SIG-M5 treated with dmso at 0.1 percent for 504 hours (cell line): Measurements from ENCODE around the gene ANXA2.
"Not testable (repeated sequence)": the region's sequence is repeated elsewhere in the genome, so short reads cannot be mapped to it uniquely, and the experiment has no call there.

Source experiments
- DNase-seq: peaks from one replicate; lab custom pipeline; 2025; ENCODE audit not compliant: unreplicated experiment; lab: John Stamatoyannopoulos, UW

The ANXA2 gene

GRCh38 chr15:60411774-60412425 lies 14.1 kb upstream of the ANXA2 start:
- DNase-seq: no peak

- DNase-seq: not testable (repeated sequence)
These were observed 12.6 kb upstream of the ANXA2 start for GRCh38 chr15:60410350-60410749.

DNA sequence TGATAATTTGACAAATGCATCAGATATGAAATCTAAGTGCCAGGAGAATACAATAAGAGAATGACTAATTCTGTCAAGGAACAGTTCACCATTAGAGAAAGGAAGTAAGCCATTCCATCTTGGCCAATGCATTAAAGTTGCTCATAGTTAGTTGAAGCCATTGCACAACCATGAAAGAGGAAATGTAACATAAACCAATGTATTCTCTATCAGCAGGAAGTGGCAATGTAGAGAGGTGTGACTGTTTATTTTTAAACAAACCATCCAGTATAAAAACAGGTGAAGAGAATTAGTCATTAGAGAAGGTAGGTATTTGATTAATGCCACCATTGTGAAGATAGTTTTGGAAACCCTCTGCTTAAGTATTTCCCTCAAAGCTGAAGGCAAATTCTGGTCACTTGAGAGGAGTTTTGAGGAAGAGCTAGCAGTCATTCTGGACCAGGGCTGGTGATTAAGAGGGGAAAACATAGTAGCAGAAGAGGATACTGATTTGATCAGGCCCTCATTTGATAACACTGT lies 10.7 kb upstream of the ANXA2 start:
- DNase-seq: peak; percentile 88

GRCh38 chr15:60407415-60407805 lies 9.6 kb upstream of the ANXA2 start:
- DNase-seq: no peak

DNA sequence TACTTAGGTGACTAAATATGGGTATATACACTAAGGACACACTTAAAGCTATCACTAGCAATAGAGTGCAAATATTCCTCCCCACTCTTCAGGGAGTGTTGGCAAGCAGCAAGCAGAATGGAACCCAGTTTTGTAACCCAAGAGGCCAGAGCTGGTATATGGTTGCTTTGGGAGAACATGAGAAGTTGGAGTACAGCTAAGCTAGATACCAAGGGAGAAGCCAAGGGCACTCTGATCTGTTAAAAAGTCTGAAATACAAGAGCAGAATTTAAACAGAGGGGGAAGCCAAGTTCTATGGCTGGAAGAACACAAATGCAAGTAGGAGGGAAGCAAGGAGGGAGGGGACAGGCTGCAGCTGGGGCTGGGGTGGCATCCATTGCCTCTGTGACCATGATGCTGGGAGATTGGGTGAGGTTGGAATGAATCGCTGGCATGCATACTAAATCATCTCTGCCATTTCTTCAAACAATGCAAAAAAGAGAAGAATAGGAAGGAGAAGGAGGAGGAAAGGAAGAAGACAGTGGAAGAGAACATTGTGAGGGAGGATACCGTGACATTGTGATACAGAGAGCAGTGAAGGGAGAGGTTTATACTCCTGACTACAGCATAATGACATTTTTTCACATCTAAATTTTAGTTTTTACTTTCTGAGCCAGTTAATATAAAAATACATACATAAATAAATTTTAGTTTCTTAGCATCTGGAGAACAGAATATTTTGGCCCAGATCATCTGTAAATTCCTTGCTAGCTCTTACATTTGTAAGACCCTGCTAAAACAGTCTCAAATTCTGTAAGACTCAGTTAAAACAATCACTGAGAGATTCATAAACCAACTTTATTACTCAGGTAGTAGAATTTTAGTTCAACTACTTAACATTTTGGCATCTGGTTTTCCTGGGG lies 9.0 kb upstream of the ANXA2 start:
- DNase-seq: no peak

GRCh38 chr15:60405399-60405798 lies 7.6 kb upstream of the ANXA2 start:
- DNase-seq: no peak

DNA sequence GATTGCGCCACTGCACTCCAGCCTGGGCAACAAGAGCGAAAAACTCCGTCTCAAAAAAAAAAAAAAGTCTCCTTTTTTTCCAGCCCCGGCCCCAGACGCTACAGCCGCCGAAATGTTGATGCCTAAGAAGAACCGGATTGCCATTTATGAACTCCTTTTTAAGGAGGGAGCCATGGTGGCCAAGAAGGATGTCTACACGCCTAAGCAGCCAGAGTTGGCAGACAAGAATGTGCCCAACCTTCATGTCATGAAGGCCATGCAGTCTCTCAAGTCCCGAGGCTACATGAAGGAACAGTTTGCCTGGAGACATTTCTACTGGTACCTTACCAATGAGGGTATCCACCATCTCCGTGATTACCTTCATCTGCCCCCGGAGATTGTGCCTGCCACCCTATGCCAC lies 6.6 kb upstream of the ANXA2 start:
- DNase-seq: not testable (repeated sequence)

DNA sequence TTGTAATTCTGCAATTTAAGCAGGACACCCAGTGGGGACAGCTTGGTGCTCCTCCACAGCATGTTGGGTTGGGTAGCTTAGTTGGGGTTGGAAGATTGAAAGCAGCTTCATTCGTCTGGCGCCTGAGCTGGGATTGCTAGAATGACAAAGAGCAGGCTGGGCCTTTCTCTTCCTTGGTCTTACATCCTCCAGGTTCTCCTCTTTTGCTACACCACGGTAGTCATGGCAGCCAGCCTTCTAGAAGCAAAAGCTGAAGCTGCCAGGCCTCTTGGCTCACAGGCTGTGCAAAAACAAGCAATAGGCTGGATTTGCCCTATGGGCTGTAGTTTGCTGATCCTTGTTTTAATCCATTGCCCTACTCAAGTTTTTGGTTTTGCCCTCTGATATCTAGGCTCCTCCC lies 3.2 kb upstream of the ANXA2 start:
- no peak for DNase-seq

DNA sequence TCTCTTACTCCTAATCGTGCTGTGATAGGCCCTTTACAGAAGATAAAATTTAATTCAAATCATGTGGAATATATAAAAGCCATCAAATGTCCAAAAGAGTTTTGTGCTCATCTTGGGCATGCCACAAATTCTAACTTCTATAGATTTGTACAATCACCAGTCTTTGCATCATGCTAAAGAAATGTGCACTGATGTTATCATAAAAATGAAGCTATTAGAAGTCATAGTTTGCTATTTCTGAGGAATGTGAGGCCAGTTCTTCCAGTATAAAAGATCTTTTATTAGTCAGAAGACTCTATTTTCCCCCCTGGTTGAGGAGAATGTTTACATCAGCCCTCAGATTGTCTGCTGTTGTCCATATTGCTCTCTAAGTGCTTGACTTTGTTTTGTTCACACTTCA lies 2.1 kb upstream of the ANXA2 start:
- DNase-seq: no peak

DNA sequence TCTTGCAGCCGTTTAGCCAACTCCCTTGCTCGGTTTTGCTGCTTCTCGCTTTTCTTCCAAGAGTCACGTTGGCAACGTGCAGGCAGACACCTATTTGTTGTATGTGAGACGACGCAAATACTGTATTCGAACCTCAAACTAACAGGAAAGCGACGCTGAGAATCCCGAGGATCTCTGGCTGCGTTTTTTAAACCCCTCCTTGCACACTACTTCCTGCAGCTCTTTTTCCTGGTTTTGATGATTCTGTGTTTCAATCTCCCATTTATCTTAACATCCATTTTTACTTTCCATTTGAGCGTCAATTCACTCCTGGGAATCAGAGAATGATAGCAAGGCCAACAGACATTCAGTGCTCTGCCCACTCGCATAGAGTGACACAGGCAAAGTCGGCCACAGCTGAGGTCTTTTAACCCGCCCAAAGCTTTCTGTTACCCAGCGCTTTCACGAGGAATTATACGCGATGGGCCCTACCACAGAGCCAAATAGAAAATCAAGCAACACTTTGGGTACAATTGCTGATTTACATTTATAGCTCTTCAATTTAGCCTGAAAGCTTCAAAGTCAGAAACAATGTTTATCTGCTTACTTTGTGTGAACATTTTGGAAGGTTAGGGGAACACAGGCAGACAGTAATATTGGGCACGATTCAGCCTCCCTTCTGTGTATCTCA lies 1.6 kb upstream of the ANXA2 start:
- no peak for DNase-seq

GRCh38 chr15:60396958-60397771 lies 621 bp downstream of the ANXA2 start:
- DNase-seq: peak; percentile 46

DNA sequence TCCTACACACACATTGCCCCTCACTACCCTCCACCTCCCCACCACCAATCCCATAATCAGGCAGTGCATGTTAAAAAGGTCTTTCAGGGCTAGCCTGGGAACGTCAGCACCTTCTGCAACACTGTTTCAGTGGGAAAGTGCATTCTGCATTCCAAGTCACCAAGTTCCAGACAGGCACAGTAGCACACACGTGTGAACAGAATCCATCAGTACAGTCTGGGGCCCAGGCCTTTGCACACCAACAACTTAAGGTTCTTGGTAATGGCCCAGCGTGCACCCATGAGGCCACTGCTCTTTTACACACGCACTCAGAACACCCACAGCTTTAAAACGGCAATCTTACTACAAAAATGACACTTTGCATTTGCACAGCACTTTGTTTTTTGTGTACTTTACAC lies 1.2 kb downstream of the ANXA2 start:
- no peak for DNase-seq

DNA sequence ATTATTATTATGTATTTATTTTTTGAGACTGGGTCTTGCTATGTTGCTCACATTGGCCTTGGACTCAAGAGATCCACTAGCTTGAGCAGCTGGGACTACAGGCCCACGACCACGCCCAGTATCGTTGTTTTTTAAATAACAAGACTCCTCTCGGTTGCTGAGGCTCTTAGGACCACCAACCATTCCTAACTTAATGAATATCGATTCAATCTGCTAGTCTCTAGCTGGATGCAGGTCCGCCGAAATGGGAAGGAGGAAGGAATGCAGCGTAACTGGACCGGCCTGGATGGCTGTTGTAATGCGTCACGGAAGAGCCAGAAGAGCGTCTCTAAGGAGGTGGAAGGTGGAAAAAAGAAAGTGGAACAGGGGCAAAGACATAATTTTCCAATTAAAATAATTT lies 1.7 kb downstream of the ANXA2 start:
- DNase-seq: no peak

GRCh38 chr15:60395276-60396011 lies 2.3 kb downstream of the ANXA2 start:
- no peak for DNase-seq

DNA sequence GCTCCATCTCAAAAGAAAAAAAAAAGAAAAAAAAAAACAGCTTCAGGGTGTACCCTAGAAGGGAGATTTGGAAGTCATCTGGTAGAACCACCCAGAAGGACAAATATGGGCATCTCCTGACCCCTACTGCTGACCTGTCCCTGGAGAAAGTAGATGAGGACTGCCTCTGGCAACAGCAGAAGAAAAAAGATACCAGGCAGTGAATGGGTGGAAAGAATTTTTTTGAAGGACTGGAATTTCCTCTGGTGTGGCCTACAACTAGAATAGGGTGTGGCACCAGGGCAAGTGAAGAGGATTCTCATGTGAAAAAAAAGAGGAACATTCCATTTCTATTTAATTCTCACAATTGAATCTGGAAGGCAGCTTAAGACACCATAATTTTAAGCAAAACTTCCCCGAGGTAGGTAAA lies 3.1 kb downstream of the ANXA2 start:
- no peak for DNase-seq

DNA sequence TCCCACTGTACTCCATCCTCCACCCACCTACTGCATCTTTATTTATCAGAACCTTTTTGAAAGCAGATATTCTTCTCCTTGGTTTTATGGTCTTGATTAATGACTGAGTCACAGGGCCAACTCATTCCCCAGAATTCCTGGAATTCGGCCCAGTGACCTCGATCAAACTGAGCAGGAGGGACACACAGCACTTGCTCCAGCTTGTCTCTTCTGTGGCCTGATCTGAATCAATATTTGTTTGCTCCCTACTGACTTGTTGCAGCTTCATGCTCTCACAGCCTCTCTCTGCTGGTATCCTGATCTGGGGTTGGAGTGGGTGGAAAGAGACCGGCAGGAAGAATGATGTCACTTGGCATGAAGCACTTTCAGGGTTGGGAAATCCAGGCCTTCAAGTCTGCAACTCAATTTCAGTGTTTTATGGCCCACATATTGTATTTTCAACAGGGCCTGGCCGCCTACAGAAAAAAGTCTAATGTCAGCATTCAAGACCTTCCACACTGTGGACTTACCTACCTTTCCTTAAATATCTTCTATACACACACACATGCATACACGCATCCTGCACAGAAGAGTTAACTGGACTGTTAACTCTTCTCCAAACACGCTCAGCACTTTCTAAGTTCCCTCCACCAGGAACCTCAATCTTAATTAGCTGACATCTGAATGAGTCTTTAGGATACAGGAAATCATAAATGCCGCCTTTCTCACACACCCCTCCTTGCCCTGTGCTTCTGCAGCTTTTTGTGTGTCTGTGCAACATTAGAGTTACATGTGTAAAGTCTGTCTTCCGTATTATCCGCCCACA lies 4.6 kb downstream of the ANXA2 start:
- DNase-seq: peak; percentile 57

- no peak for DNase-seq
These were observed 5.2 kb downstream of the ANXA2 start for GRCh38 chr15:60392601-60392985.

DNA sequence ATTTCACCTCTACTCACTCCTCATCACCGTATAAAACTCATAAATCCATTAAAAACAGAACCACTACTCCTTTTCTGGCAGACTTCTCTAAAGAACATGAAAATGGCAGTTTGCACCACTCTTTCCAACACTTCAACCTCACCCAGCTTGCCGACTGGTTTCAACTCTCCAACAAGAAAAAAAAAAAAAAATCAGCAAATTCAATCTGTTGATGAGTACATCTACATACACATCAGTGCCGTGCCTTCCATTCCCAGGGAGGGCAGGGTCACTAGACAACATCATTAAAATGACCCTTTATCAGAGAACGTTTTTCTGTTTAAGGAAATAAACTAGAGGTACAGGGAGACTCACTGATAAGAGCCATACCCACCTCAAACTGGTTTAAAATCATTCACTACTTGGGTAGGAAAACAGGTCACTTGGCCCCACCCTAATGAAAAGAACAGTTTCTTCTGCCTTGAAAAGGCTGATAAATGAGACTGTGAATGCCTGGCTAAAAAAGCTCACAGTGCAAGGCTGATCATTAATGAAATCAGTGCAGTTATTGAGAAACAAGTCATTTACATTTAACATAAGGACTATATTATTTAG lies 6.0 kb downstream of the ANXA2 start:
- DNase-seq: no peak

DNA sequence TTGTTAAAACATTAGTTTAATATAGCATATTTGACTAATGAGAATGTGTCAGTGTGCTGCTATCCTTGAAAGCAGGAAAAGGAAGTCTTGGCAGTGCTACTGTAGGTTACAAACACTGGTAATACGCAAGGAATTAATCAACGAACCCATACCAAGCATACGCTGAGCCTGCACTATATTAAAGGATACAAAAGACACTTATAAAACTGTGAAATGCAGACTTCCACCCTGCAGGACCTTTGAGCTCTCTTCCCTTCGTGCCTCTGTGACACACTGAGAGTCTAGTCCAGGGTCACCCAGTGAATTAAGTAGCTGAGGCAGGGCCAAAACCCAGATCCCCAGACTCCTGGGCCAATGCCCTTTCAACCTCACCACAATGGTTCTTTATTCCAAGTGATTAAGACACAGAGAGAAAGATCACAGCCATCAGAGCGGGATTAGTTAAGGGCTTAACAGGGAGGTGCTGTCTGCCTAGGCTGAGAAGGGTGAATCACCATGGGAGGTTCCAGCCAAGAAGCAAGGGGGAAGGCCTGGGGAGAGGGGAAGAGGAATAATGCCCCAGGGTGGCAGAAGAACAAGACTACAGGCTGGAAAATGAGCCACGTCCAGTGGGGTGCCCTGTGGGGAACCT lies 6.8 kb downstream of the ANXA2 start:
- peak; percentile 19 for DNase-seq
